Measurements from ENCODE around the gene SIL1. TPM values are rescaled to one million over a fixed set of nuclear protein-coding genes. Genes with fewer than 3 reads are reported as not detected.
A peak's percentile ranks its signal among the peaks of the same experiment; 100 is the strongest.

The SIL1 gene
- total and polyA plus RNA-seq, 8 donors, result 22.2 to 83.6 (median 33.4) TPM

DNA sequence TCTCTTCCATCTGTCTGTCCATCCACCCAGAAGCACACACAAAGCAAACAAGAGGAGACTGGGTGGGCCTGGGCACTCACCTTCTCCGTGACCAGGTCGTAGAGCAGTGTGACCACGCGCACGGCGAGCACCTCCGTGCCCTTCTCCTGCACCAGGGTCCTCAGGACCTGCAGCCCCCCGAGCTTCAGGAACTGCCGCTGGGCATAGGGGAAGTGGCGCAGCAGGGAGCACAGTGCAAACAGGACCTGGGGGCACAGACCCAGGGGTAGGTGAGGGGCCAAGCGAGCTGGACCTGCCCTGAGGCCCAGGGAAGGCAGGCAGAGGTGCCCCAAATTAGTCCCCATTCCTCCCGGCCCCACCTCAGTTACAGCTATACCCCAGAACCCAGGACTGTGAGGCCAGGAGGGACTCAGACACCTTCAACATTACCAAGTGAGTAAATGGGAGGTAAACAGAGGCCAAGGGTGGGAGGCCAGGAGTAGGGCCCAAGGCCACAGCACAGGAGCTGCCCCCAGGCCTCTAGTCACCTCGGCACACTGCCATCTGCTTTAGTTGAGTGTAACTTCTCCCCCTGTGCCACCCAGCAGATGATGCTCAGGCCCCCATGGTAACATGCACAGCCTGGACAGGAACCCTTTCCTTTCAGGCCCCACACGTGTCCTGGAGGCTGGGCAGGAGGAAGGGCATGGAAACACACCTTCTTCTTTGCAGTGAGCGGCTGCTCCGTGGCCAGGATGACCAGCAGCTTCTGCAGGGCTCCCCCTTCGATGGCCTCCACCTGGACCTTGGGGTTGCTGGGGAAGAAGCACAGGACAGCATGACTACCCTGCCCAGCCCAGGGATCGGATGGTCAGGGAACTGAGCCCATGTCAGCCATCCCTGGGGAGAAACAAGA is 246.8 kb downstream of the SIL1 start:
- WGBS, 5 donors, result 90 to 100% (median 96%) methylated on average over 15 to 18 of the region's 18 CpGs
- Histone ChIP-seq H3K9me3 (no peaks in the 10 kb centered on the region), H3K27me3 (no peaks in the 10 kb centered on the region), H3K4me3 (no peak overlapping the region), H3K27ac (no peak overlapping the region), H3K36me3 (peaks cover 5 to 29% (median 25%) of the 10 kb centered on the region in 4 donors), H3K4me1 (peaks cover 21 to 76% (median 48%) of the 10 kb centered on the region in 4 donors)
- DNase-seq, result no peak
- TF ChIP-seq EP300 (IDR thresholded peaks at IDR 0.05), result no peak
- TF ChIP-seq POLR2AphosphoS5 (IDR thresholded peaks at IDR 0.05), result no peak
- TF ChIP-seq POLR2A (IDR thresholded peaks at IDR 0.05), result no peak
- TF ChIP-seq, protein P1, sequence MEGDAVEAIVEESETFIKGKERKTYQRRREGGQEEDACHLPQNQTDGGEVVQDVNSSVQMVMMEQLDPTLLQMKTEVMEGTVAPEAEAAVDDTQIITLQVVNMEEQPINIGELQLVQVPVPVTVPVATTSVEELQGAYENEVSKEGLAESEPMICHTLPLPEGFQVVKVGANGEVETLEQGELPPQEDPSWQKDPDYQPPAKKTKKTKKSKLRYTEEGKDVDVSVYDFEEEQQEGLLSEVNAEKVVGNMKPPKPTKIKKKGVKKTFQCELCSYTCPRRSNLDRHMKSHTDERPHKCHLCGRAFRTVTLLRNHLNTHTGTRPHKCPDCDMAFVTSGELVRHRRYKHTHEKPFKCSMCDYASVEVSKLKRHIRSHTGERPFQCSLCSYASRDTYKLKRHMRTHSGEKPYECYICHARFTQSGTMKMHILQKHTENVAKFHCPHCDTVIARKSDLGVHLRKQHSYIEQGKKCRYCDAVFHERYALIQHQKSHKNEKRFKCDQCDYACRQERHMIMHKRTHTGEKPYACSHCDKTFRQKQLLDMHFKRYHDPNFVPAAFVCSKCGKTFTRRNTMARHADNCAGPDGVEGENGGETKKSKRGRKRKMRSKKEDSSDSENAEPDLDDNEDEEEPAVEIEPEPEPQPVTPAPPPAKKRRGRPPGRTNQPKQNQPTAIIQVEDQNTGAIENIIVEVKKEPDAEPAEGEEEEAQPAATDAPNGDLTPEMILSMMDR (IDR thresholded peaks at IDR 0.05), result no peak
- intact Hi-C loops (cut with DNase I; ENCODE audit: low total_unique reads), result no loop called here

DNA sequence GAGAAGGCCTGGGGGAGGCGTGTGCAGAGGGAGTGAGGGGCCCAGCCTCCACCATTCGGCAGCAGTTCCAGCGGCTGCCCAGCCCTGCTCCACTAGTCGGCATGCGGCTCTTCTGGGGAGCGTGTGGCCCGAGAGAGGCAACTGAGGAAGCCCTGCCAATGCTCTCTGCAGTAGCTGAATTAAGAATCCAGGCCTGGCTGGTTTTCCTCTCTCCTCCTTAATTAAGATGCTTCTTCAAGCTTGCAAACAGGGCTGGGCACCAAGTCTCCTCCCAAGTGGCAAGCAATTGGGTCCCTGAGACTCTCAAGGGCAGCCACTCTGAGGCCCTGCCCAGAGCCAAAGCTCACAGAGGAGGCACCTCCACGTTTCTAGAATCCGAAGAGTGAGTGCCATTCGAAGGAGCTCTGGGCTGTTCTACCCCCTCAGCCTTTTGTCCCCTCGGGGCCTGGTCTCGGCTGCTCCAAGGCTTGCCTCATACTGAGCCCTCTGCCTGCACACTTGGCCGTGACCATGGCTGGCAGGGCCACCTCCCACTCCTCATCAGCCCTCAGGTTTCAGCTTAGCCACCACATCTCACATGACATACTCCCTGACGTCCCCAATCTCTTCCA is 247.6 kb downstream of the SIL1 start:
- DNase-seq, result no peak
- H3K27me3 ChIP-seq, result no peaks in the 10 kb centered on the region
- intact Hi-C loops (cut with DNase I; ENCODE audit: low total_unique reads), result no loop called here
- 80 to 87% (median 82%) methylated on average over 14 of the region's 14 CpGs for WGBS, 5 donors
- TF ChIP-seq, protein P1 (IDR thresholded peaks at IDR 0.05), result no peak
- TF ChIP-seq POLR2A (IDR thresholded peaks at IDR 0.05) (no peak), EP300 (IDR thresholded peaks at IDR 0.05) (no peak), POLR2AphosphoS5 (IDR thresholded peaks at IDR 0.05) (no peak)
- peaks cover 5 to 37% (median 33%) of the 10 kb centered on the region in 4 donors for H3K36me3 ChIP-seq
- peaks cover 21 to 70% (median 47%) of the 10 kb centered on the region in 4 donors for H3K4me1 ChIP-seq
- H3K4me3 ChIP-seq, result no peak overlapping the region
- H3K9me3 ChIP-seq, result no peaks in the 10 kb centered on the region
- H3K27ac ChIP-seq, result no peak overlapping the region

DNA sequence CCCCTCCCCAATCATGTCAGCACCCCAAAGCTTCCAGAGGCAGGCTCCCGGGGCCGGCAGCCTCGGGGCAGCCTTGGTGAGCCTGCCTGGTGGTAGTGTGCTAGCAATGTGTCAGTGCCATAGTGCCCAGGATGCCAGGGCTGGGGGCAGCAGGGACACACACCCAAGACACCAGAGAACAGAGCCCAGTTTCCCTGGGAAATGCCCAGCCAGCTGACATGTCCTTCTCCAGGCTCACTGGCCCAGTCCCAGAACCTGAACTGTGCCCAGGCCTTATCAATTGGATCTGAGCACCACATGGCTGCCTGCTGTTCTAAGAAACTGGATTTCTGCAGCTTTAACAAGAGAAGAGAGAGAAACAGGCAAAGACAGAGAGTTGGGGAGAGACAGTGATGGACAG is 248.2 kb downstream of the SIL1 start:
- 88 to 100% (median 94%) methylated on average over 3 of the region's 3 CpGs for WGBS, 5 donors
- Histone ChIP-seq H3K27ac (no peak overlapping the region), H3K4me3 (no peak overlapping the region), H3K9me3 (no peaks in the 10 kb centered on the region), H3K27me3 (no peaks in the 10 kb centered on the region), H3K4me1 (peaks cover 21 to 65% (median 43%) of the 10 kb centered on the region in 4 donors), H3K36me3 (peaks cover 5 to 42% (median 35%) of the 10 kb centered on the region in 4 donors)
- TF ChIP-seq EP300 (IDR thresholded peaks at IDR 0.05), result no peak
- intact Hi-C loops (cut with DNase I; ENCODE audit: low total_unique reads), result no loop called here
- peak in 1 of 2 donors; percentile 75 for DNase-seq

DNA sequence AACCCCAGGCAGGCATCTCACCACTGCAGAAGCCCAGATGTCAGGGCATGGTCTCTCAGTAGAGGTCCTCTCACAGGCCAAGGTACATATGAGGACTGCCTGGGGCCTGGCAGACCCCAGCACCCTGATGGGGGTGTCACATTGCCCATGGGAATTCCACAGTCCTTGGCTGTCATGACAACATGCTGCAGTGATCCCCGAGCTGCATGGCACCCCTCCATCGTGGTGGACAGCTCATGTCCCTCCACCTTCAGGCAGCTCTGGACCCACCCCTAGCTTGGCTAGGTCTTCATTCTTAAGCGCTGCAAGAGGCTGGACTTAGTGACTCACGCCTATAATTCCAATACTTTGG is 249.0 kb downstream of the SIL1 start:
- H3K27me3 ChIP-seq, result no peaks in the 10 kb centered on the region
- TF ChIP-seq, protein P1 (IDR thresholded peaks at IDR 0.05), result no peak
- no peak for TF ChIP-seq POLR2AphosphoS5 (IDR thresholded peaks at IDR 0.05)
- no peak for TF ChIP-seq POLR2A (IDR thresholded peaks at IDR 0.05)
- no peak for TF ChIP-seq EP300 (IDR thresholded peaks at IDR 0.05)
- DNase-seq, result no peak
- 85 to 93% (median 91%) methylated on average over 4 of the region's 4 CpGs for WGBS, 5 donors
- H3K9me3 ChIP-seq, result no peaks in the 10 kb centered on the region
- peaks cover 5 to 50% (median 35%) of the 10 kb centered on the region in 4 donors for H3K36me3 ChIP-seq
- no peak overlapping the region for H3K27ac ChIP-seq
- H3K4me1 ChIP-seq, result peaks cover 21 to 57% (median 39%) of the 10 kb centered on the region in 4 donors
- no peak overlapping the region for H3K4me3 ChIP-seq
- intact Hi-C loops (cut with DNase I; ENCODE audit: low total_unique reads), result no loop called here
